Keratinocyte (primary cell): ENCODE measurements around the gene C16orf92.

ENCODE experiments used
- EZH2 ChIP-seq: IDR thresholded peaks from one replicate; pipeline ENCODE4 v1.6.1; 2012; ENCODE audit warnings: inconsistent platforms, mild to moderate bottlenecking, low read length, moderate library complexity
- TF ChIP-seq, protein P1 (sequence below), 3 experiments: IDR thresholded peaks in 1 of 3; conservative IDR thresholded peaks in 1 of 3; optimal IDR thresholded peaks in 1 of 3; 2 replicates in 2 of 3; 3 replicates in 1 of 3; pipeline versions ENCODE3 to v1.5.1; 2011; ENCODE audit warnings: low read length in 3 of 3, mild to moderate bottlenecking in 3 of 3, moderate library complexity in 2 of 3, control low read depth in 1 of 3, inconsistent platforms in 1 of 3; ENCODE audit not compliant: insufficient read depth in 2 of 3; ENCODE audit errors: extremely low read depth in 1 of 3

DNA sequence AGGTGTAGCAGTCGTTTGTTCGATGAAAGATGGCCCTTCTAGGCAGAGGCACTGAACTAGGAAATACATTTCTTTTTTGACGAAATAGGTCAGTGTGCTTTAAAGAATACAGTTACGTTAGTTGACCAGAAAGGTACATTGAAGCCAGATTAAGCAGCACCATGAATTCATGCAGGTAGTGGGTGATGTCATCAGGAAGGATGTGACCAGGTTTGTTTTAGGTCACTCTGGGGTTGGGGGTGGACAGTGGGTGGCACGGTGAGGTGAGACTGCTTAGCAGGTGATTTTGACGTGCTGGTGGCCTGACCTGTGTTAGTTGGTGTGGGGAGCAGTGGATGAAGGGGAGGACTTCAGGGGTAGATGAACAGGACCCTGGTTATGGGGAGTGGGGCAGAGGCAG, 23.4 kb upstream of the C16orf92 start:
- TF ChIP-seq, protein P1, sequence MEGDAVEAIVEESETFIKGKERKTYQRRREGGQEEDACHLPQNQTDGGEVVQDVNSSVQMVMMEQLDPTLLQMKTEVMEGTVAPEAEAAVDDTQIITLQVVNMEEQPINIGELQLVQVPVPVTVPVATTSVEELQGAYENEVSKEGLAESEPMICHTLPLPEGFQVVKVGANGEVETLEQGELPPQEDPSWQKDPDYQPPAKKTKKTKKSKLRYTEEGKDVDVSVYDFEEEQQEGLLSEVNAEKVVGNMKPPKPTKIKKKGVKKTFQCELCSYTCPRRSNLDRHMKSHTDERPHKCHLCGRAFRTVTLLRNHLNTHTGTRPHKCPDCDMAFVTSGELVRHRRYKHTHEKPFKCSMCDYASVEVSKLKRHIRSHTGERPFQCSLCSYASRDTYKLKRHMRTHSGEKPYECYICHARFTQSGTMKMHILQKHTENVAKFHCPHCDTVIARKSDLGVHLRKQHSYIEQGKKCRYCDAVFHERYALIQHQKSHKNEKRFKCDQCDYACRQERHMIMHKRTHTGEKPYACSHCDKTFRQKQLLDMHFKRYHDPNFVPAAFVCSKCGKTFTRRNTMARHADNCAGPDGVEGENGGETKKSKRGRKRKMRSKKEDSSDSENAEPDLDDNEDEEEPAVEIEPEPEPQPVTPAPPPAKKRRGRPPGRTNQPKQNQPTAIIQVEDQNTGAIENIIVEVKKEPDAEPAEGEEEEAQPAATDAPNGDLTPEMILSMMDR (optimal IDR thresholded peaks at IDR 0.05 in 1 of 3, IDR thresholded peaks at IDR 0.05 in 1 of 3, conservative IDR thresholded peaks at IDR 0.05 in 1 of 3; ENCODE audit: extremely low read depth in 1 of 3, insufficient read depth in 2 of 3, low read length in 3 of 3): no peak
- no peak for TF ChIP-seq EZH2
